Stomach (tissue), 4 donors: ENCODE results near the gene C17orf50.

Experiments
- EP300 ChIP-seq: sonication (generic); formaldehyde crosslinking; IDR thresholded peaks from one replicate; pipeline ENCODE4 v1.6.1; 2017; ENCODE audit warnings: antibody characterized with exemption
- POLR2A ChIP-seq, 4 donors: fragments of 450-650 bp; IDR thresholded peaks; one replicate each; pipeline ENCODE4 v1.6.1; 2016; ENCODE audit warnings: antibody characterized with exemption in 4 of 4, control low read depth in 2 of 4, mild to moderate bottlenecking in 1 of 4, moderate library complexity in 1 of 4
- TF ChIP-seq, protein P1 (sequence below), 7 experiments: fragments of 450-650 bp in 4 of 7; fragments of 200-600 bp in 3 of 7; sonication (generic) in 3 of 7; IDR thresholded peaks; one replicate each; pipeline ENCODE4 v1.5.1; 2016 to 2019; ENCODE audit warnings: antibody characterized with exemption in 7 of 7, control low read depth in 2 of 7, mild to moderate bottlenecking in 1 of 7

DNA sequence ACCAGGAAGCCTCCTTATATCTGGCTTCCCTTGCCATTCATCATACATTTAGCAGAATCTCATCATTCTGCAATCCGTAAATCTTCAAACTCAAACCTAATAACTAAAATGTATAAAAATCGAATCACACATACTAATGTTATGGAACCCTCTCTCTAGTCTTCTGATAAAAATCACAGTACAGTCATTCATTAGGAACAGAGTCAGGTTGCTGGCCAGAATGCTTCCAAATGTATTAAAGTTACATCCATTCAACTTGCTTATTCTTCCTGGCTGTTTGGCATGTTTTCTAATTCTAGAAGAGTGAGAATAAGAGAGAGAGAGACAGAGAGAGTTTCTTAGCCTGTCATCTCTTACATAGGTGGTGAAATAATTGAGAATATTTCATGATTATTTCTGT is 45.7 kb upstream of the C17orf50 start:
- TF ChIP-seq, protein P1, sequence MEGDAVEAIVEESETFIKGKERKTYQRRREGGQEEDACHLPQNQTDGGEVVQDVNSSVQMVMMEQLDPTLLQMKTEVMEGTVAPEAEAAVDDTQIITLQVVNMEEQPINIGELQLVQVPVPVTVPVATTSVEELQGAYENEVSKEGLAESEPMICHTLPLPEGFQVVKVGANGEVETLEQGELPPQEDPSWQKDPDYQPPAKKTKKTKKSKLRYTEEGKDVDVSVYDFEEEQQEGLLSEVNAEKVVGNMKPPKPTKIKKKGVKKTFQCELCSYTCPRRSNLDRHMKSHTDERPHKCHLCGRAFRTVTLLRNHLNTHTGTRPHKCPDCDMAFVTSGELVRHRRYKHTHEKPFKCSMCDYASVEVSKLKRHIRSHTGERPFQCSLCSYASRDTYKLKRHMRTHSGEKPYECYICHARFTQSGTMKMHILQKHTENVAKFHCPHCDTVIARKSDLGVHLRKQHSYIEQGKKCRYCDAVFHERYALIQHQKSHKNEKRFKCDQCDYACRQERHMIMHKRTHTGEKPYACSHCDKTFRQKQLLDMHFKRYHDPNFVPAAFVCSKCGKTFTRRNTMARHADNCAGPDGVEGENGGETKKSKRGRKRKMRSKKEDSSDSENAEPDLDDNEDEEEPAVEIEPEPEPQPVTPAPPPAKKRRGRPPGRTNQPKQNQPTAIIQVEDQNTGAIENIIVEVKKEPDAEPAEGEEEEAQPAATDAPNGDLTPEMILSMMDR (IDR thresholded peaks at IDR 0.05), result no peak
- TF ChIP-seq POLR2A (IDR thresholded peaks at IDR 0.05) (no peak), EP300 (no peak)
